Endothelial cell (in vitro differentiated cells): ENCODE data around the gene SEMA6B. TPM values are rescaled to one million over a fixed set of nuclear protein-coding genes. Genes with fewer than 3 reads are reported as not detected.
A peak's percentile ranks its signal among the peaks of the same experiment; 100 is the strongest.

Source experiments
- DNase-seq: peaks from one replicate; pipeline ENCODE4 v3.0.0; 2021; ENCODE audit warnings: low spot score
- H3K27ac Mint-ChIP-seq: one replicate; pipeline ENCODE4 v1.8.0; 2021; ENCODE audit warnings: mixed read lengths, inconsistent platforms; ENCODE audit not compliant: unreplicated experiment
- H3K27me3 Mint-ChIP-seq: one replicate; pipeline ENCODE4 v1.8.0; 2021; ENCODE audit warnings: mild to moderate bottlenecking, moderate library complexity, mixed read lengths, inconsistent platforms; ENCODE audit not compliant: unreplicated experiment
- H3K36me3 Mint-ChIP-seq: one replicate; pipeline ENCODE4 v1.8.0; 2021; ENCODE audit warnings: mild to moderate bottlenecking, low read depth, mixed read lengths, inconsistent platforms; ENCODE audit not compliant: unreplicated experiment
- H3K4me1 Mint-ChIP-seq: one replicate; pipeline ENCODE4 v1.8.0; 2021; ENCODE audit warnings: mild to moderate bottlenecking, mixed read lengths, inconsistent platforms; ENCODE audit not compliant: unreplicated experiment
- H3K4me3 Mint-ChIP-seq: one replicate; pipeline ENCODE4 v1.8.0; 2021; ENCODE audit warnings: mild to moderate bottlenecking, mixed read lengths, inconsistent platforms; ENCODE audit not compliant: unreplicated experiment
- H3K9me3 Mint-ChIP-seq: one replicate; pipeline ENCODE4 v1.8.0; 2021; ENCODE audit warnings: mixed read lengths, inconsistent platforms; ENCODE audit not compliant: unreplicated experiment
- CTCF ChIP-seq: fragments of 200-600 bp; sonication (generic); IDR thresholded peaks from one replicate; pipeline ENCODE4 v1.5.0; 2021; ENCODE audit warnings: antibody characterized with exemption; ENCODE audit not compliant: unreplicated experiment
- total RNA-seq: library from RNA; stranded (reverse); fragmentation: NEBNext Ultra II Directional; extraction: Animal tissue kit (Norgen Biotek cat#: 25700); gene quantifications from one replicate; pipeline ENCODE4 v1.2.1, GENCODE V29; 2021; ENCODE audit not compliant: unreplicated experiment

SEMA6B gene
- total RNA-seq, 1 donor from 2014 or later, result 43.7 TPM

GRCh38 chr19:4508698-4509097 is 50.8 kb downstream of the SEMA6B start:
- no peak for TF ChIP-seq CTCF
- Mint-ChIP-seq H3K36me3 (peaks cover 18% of the 10 kb centered on the region), H3K9me3 (no peaks in the 10 kb centered on the region), H3K27me3 (peaks cover 25% of the 10 kb centered on the region), H3K27ac (no peak overlapping the region), H3K4me1 (peaks cover 4% of the 10 kb centered on the region), H3K4me3 (no peak overlapping the region)
- no peak for DNase-seq

- Mint-ChIP-seq H3K27ac (no peak overlapping the region), H3K27me3 (peaks cover 24% of the 10 kb centered on the region), H3K36me3 (peaks cover 18% of the 10 kb centered on the region), H3K4me3 (no peak overlapping the region), H3K4me1 (peaks cover 4% of the 10 kb centered on the region), H3K9me3 (no peaks in the 10 kb centered on the region)
- DNase-seq, result no peak
- TF ChIP-seq CTCF, result no peak
Observed at GRCh38 chr19:4507804-4508203, 51.7 kb downstream of the SEMA6B start.

GRCh38 chr19:4507150-4507452 is 52.4 kb downstream of the SEMA6B start:
- H3K9me3 Mint-ChIP-seq, result no peaks in the 10 kb centered on the region
- no peak for DNase-seq
- H3K27ac Mint-ChIP-seq, result no peak overlapping the region
- H3K4me1 Mint-ChIP-seq, result peaks cover 4% of the 10 kb centered on the region
- H3K36me3 Mint-ChIP-seq, result peaks cover 20% of the 10 kb centered on the region
- H3K4me3 Mint-ChIP-seq, result no peak overlapping the region
- H3K27me3 Mint-ChIP-seq, result peaks cover 26% of the 10 kb centered on the region
- no peak for TF ChIP-seq CTCF

- Mint-ChIP-seq H3K36me3 (peaks cover 22% of the 10 kb centered on the region), H3K4me3 (peak overlapping the region; percentile 73), H3K4me1 (peaks cover 4% of the 10 kb centered on the region), H3K27me3 (peaks cover 27% of the 10 kb centered on the region), H3K27ac (peak overlapping the region; percentile 74), H3K9me3 (no peaks in the 10 kb centered on the region)
- no peak for TF ChIP-seq CTCF
- no peak for DNase-seq
Observed at GRCh38 chr19:4506449-4507149, 52.9 kb downstream of the SEMA6B start.

- Mint-ChIP-seq H3K4me1 (peaks cover 4% of the 10 kb centered on the region), H3K9me3 (no peaks in the 10 kb centered on the region), H3K27ac (peak overlapping the region; percentile 74), H3K27me3 (peaks cover 27% of the 10 kb centered on the region), H3K36me3 (peaks cover 22% of the 10 kb centered on the region), H3K4me3 (peak overlapping the region; percentile 73)
- no peak for TF ChIP-seq CTCF
- DNase-seq, result no peak
Observed at GRCh38 chr19:4505570-4506448, 53.7 kb downstream of the SEMA6B start.
